HepG2 (cell line): ENCODE data around the gene GNL3.

ENCODE experiments used
- ASH2L ChIP-seq: fragments of 300-600, 200-600 bp; sonication (generic); IDR thresholded peaks from 2 replicates; pipeline ENCODE4 v1.7.0; 2017; ENCODE audit warnings: low read depth, mild to moderate bottlenecking, moderate library complexity, mixed read lengths, low read length; ENCODE audit not compliant: insufficient read length
- CAMTA2 ChIP-seq: sonication (generic); formaldehyde crosslinking; IDR thresholded peaks from 2 replicates; pipeline ENCODE4 v1.4.0; 2020; ENCODE audit warnings: mild to moderate bottlenecking, missing genetic modification reagents, borderline replicate concordance
- CTCF ChIP-seq: sonication (generic); formaldehyde crosslinking; IDR thresholded peaks from 2 replicates; pipeline ENCODE4 v1.5.0; 2020; ENCODE audit warnings: mild to moderate bottlenecking, missing genetic modification reagents, moderate library complexity
- FOXK2 ChIP-seq: fragments of 450-650 bp; IDR thresholded peaks from 2 replicates; pipeline ENCODE4 v1.6.1; 2016
- NBN ChIP-seq: fragments of 450-650 bp; conservative IDR thresholded peaks from 2 replicates; pipeline ENCODE4 v1.6.1; 2017
- POLR2A ChIP-seq, 2 experiments: IDR thresholded peaks; 2 replicates each; pipeline ENCODE4 v1.6.1; 2011; ENCODE audit warnings: low read depth in 2 of 2, low read length in 2 of 2, mild to moderate bottlenecking in 1 of 2, moderate library complexity in 1 of 2; ENCODE audit not compliant: insufficient read depth in 1 of 2
- SIN3A ChIP-seq: IDR thresholded peaks from 2 replicates; pipeline ENCODE4 v1.6.1; 2011; ENCODE audit warnings: low read depth, mild to moderate bottlenecking, control low read depth, low read length, borderline replicate concordance
- SKIL ChIP-seq: sonication (generic); formaldehyde crosslinking; IDR thresholded peaks from 2 replicates; pipeline ENCODE4 v1.8.0; 2022; ENCODE audit warnings: missing genetic modification reagents, mild to moderate bottlenecking, moderate library complexity, borderline replicate concordance
- THAP11 ChIP-seq: IDR thresholded peaks from 2 replicates; pipeline ENCODE4 v1.6.1; 2016; ENCODE audit warnings: missing biosample characterization, missing genetic modification reagents
- ZNF317 ChIP-seq: sonication (generic); formaldehyde crosslinking; IDR thresholded peaks from 2 replicates; pipeline ENCODE4 v1.5.0; 2020; ENCODE audit warnings: mild to moderate bottlenecking, missing genetic modification reagents
- ZNF484 ChIP-seq: sonication (generic); formaldehyde crosslinking; IDR thresholded peaks from 2 replicates; pipeline ENCODE4 v1.5.1; 2020; ENCODE audit warnings: mild to moderate bottlenecking, low read depth, missing genetic modification reagents, borderline replicate concordance

- TF ChIP-seq POLR2A (IDR thresholded peaks at IDR 0.05; ENCODE audit: insufficient read depth in 1 of 2, low read depth in 2 of 2, low read length in 2 of 2) (no peak), ASH2L (no peak), CTCF (CRISPR knock-in tag) (no peak), CAMTA2 (CRISPR knock-in tag) (no peak), SKIL (no peak), SIN3A (no peak), THAP11 (CRISPR knock-in tag) (no peak), FOXK2 (no peak), ZNF317 (no peak), NBN (no peak), ZNF484 (no peak)
Observed at GRCh38 chr3:52721730-52722008, 35.8 kb downstream of the GNL3 start.
